Embryonic facial prominence (tissue), 1 donor: ENCODE data around the gene PRR29.
"Not testable (repeated sequence)": the region's sequence is repeated elsewhere in the genome, so short reads cannot be mapped to it uniquely, and the experiment has no call there.

Experiments
- DNase-seq: peaks from one replicate; pipeline ENCODE4 v3.0.0-alpha.2; 2016; ENCODE audit errors: extremely low spot score

The PRR29 gene

DNA sequence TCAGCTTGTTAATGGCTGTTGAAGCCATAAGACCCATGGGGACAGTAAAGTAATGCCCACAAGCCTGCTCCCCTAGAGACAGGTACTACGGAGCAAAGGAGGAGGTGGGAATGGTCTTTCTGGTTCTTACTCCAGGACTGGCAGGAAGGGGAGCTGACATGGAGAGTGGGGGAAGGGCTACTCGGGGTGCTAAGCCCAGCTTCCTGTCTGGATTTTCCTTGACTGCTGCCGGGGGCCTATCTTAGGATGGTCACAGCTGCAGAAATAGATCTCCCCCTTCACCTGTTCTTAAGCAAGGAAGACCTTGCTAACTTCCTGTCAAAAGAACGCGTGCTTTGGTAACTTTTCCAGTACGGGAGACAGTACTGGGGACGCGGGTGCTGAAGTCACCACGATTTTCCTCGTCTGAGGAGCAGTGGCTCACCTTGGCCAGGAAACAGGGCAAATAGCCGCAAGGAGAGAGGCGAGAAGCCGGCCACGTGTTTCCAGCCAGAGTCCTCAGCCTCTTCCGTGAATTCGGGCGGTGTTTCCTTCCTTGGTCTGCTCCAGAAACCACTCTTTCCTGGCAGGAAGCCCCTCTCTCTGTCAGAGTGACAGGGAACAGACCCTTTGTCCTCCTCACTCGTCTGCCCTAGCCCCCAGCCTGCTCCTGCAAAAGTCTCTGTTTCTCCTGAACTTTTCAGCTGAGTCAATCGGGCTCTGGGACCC lies 656 bp upstream of the PRR29 start:
- DNase-seq, result no peak

DNA sequence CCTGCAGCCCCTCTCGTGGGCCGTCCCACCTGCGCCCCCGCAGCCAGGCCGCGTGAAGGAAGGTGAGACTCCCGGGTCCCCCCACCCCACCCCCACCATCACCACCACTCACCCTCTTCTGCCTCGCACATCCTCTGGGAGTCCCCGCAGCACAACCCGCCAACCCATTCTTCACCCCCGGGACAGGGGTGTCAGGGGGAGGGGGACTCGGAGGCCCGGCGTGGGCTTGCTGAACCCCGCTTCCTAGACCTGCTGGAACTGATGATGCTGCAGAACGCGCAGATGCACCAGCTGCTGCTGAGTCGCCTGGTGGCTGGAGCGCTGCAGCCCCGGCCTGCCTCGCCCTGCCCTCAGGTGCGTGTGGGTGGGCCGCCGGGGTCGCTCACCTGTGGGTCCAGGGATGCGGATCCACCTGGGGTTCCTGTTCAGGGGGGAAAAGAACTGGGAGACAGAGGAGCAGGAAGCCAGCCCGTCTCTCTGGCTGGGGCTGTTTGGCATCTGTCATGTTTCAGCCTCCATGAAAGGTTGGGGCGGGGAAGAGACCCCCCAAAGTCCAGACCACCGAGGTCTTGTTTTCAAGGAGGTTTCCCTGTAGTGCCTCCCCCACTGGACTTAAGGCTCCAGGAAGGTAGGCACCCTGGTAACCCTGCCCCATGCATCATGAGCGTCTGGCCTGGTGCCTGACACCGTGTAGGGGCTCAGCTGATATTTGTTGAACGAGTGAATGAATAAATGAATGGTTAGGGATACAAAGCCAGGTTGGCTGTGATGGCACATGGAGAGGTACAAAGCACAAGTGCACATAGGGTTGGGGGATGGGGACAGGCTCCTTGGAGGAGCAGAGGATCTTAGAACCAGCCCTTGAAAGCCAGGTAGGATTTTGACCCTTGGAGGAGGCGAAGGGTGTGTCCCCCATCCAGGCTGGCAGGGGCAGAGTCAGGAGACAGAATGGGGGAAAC lies 849 bp downstream of the PRR29 start:
- DNase-seq, result no peak

DNA sequence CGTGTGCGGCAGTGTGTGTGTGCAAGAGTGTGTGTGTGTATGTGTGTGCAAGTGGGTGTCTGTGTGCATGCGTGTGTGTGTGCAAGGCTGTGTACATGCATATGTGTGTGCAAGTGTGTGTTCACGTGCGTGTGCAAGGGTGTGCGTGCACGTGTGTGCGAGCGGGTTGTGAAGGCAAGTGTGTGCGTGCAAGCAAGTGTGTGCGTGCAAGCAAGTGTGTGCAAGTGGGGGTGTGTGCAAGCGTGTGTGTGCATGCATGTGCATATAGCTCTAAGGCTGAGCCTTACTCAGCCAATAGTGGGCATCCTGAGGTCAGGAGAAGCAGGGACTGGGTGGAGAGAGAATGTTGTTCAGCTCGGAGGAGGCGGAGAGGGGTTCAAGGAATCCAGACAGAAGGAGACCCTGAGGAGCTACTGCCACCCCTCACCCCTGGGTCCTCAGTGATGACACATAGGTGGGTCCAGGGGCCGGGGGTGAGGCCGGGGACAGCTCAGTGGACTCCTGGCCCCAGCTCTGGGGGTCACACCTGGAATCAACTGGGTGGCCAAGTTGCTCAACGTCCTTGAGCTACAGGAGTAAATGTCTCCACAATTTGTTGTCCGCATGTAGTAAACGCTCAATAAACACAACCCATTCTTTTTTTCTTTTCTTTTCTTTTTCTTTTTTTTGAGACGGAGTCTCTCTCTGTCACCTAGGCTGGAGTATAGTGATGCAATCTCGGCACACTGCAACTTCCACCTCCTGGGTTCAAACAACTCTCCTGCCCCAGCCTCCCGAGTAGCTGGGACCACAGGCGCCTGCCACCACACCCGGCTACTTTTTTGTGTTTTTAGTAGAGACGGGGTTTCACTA lies 1.8 kb downstream of the PRR29 start:
- no peak for DNase-seq

DNA sequence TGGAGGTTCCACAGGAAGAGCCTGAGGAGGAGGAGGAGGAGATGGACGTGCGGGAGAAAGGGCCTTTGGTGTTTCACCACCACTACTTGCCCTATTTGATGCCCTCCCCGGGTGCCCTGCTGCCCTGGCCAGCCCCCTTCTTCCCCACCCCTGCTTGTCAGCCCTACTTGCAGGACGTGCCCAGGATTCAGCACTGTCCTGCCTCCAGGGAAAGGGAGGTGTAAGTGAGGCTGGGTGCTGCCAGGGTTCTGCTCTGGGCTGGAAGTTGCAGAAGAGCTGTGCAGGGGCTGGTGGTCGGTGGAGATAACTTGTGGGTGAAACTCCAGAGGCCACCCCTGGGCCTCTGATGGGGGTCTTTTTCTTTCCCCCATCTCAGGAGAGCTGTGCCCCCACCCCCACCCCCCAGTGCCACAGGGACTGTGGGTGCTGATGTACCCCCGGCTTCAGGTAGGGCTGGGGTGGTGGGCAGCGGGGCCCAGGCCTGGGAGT lies 3.0 kb downstream of the PRR29 start:
- DNase-seq, result no peak

DNA sequence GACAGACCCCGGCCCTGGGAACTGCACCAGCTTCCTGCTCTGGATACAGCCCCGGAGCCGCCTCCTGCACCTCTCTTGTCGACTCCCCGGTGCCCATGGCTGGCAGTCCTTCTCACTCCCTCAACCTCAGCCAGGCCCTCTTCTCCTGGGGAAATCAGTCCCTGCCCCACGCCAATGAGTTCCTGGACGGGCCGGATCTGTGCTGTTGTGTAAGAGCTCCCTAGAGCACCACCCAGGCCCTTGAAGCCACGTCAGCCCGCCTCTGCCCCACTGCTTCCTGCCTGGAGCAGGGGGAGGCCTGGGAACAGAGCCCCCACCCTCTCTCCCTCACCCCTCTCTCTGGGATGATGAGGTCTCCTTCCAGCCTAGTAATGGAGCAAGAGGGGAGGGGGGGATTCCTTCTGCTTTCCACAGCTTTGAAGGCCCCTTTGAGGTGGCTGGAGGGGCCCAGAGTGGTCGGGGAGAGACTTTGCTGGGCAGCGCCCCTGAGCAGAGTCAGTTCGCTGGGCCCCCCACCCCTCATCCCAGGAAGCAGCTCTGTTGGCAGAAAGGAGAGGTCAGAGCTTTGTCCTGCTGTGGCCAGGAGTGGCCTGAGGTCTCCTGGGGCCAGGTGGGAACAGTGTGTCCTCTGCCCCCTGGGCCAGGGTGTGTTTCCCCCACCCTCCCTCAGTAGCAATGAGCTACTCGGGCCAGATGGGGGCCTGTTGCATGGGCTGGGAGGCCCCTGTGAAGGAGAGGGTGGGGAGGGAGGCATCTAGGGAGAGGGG lies 3.8 kb downstream of the PRR29 start:
- DNase-seq, result no peak

DNA sequence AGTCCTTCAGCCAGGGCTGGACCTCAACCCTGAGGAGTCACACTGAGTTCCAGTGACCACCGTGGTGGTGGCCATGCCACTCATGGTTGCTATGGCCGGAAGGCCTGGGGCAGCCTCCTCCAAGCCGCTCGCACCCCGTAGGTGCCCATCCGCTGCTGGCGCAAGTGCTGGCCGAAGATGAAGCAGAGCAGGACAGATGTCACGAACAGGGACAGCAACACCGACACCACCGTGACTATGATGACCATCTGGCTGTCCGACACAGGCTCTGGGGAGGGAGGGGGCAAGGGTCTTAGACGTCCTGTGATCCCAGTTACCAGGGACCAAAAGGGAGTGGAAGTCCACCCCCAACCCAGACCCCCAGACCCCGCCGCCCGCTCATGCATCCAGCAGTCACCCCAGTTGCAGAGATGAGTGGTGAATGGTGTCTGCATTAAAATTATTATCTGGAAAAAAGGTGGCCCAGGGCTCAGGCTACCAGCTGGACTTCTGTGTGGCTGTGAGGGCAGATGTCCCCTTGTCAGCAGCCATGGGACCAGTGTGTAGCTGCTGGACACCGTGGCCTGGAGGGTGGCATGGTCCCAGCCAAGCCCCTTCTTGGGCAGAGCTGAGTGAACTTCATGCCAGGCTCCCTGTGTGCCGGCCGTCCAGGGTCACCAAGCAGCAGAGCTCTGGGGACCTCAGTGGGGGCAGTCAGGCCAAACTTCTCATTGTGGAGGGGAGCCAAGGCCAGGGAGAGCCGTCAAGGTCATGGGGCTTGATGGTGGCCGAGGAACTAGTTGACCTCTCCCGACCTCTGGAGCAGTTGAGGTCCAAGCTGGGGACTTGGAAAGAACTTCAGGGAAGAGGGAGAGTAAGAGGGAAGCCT lies 4.7 kb downstream of the PRR29 start:
- DNase-seq, result no peak

DNA sequence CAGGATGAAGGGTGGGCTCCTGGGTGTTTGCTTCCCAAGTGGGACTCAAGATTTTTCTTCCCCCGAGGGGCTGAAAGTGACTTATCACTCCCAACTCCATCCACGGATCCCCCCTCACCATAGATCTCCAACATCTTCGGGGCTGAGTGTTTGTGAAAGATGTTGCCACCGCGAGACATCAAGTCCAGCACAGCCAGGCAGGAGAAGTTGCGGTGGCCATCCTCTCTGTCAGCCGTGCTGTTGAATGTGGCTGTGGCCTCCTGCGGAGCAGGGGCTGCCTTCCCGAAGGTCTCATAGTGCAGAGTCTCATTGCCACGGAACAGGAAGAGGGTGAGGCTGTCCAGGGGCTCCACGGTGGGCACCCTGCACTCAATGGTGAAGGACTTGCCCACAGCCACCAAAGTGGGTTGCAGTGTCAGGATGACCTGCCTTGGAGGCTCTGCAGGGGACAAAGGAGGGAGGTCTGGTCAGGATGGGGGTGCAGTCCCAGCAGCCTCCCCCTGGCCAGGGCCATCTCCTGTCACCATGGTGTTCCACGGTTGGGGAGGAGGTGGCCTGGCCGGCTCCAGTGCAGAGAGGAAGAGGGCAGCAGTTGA lies 5.5 kb downstream of the PRR29 start:
- DNase-seq, result no peak

DNA sequence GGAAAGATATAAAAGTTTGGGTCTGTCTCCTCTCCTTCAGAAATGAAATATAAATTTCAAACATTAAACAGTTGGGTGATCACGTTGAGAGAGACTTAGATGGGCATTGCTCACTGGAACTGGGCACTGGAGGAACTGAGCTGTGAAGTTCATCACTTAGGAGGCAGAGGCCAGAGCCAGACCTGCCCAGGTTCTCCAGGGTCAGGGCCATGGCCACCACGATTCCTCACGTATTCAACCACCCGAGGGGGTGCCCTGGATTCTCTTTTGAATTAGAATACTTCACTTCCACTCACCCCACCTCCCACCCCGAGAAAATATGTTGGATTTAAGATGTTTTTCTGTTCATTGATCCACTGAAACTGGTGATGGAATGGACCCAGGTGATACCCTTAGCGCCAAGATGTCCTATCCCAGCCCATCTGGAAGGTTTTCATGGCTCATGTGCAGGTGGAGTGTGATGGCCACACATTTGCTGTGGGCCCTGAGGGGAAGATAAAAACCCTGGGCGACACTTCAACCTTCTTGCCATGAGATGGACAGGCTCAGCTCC lies 6.1 kb downstream of the PRR29 start:
- DNase-seq, result no peak

DNA sequence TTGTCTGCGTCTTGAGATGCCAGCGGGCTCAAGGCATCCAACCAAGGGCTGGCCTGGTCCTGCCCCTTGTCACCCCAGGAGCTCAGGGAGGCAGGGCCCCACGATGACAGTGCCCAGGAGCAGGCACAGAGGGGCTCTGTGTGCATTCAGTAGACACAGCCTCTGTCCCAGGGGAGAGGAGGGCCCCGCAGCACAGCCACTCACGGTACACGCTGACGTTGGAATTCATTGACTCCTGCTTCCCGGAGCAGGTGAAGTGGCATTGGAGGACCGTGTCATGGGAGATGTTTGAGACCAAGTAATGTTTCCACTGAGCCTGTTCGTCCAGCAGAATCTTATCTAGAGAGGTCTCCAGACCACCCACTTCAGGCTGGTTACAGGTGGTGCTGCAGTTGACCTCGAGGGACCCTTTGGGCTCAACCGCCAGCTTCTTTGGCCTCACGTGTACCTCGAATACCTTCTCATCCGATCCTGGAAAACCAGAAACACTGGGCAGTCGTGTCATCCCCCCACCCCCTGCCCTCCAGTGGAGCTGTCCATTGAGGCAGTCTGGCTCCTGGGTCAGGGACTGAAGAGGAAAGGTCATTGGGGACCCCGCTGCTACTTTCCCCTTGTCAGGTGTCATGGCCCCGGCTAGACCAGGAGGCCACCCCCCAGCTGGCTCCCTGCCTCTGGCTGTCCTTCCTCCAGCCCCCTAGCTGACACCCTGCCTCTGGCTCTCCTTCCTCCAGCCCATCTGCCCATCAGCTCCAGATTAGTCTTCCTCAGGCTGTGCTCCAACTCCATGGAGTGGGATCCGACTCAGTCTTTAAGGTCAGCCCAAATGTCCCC lies 7.0 kb downstream of the PRR29 start:
- DNase-seq, result no peak

DNA sequence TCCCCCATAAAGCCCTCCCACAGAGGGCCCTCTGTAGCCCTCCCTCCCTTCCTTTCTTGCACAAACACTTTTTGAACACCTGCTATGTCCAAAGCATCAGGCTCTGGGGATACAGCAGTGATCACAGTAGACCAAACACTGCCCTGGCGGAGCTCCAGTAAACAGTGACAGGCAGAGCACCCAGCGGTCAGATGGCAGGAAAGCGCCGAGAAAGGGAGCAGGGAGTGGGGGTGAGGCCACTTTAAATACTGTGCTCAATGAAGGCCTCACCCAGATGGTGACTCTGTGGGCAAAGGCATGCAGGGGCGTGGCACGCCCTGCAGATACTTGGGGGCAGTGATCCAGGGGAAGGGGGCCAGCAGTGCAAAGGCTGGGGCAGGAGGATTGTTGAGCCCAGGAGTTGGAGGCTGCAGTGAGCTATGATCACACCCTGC lies 7.6 kb downstream of the PRR29 start:
- DNase-seq, result no peak

DNA sequence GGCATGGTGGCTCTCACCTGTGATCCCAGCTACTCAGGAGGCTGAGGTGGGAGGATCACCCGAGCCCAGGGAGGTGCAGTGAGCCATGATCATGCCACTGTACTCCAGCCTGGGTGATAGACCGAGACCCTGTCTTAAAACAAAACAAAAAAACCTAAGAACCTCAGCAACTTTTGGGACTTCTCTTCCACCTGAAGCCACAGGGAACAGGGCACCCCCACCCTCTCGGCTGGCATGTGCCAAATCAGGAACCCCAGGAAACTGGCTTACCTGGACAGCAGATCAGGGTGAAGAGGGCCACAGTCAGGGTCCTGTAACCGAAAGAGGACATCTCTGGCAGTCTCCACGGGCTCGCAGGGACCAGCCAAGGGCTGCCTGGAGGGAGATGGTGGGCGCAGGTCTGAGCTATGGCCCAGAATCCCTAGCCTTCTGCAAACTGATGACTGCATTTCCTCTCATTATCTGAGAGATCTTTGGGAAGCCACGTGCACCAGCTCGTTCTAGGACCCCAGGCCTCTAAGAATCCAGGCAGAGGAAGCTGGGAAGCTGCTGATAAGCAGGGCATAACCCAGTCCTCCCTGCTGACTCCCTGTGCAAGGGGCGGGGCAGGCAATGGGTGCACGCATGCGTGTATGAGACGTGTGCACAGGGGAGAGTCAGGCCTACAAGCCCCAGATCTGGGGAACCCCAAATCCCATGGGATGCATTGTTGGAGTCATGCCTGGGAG lies 8.4 kb downstream of the PRR29 start:
- no peak for DNase-seq

DNA sequence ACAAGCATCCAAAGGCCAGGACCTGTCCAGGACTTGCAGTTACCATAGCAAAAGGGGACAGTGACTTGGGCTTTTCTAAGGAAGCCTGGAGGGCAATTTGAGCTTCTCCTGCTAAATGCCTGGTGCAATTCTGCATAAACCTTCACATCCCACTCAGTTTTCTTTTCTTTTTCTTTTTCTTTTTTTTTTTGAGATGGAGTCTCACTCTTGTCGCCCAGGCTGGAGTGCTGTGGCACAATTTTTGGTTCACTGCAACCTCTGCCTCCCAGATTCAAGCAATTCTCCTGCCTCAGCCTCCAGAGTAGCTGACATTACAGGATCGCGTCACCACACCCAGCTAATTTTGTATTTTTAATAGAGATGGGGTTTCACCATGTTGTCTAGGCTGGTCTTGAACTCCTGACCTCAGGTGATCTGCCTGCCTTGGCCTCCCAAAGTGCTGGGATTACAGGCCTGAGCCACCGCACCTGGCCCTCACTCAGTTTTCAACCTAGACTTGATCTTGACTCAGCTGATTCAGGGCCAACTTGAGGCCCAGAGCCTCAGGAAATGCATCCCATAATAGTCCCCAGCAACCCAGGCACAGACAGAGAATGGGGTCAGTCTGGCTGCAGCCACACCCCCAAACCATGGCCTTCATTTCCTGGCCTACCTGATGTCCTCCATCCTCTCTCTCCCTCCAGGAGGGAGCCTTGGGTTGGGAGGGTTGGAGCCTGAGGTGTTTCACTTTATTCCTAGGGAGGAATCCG lies 9.1 kb downstream of the PRR29 start:
- DNase-seq, result not testable (repeated sequence)

DNA sequence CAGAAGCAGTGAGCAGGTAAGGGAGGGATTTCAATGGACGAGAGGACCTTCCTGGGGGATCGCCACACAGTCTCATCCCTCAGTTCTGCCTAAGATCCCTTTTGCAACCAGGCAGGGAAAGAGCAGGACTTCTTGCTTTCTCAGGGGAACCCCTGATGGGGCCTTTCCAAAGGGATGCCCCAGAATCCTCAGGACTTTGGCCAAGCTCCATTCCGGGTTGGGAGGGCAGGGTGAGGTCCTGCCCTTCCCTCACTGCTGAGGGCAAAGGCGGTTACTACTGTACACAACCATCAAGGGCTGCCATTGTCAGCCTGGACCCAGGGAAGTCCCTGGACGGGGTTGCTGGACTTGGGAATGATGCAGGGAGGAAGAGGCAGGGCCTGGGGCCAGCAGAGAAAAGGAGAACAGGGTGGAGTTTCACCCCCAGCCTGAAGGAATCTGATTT lies 9.7 kb downstream of the PRR29 start:
- no peak for DNase-seq

DNA sequence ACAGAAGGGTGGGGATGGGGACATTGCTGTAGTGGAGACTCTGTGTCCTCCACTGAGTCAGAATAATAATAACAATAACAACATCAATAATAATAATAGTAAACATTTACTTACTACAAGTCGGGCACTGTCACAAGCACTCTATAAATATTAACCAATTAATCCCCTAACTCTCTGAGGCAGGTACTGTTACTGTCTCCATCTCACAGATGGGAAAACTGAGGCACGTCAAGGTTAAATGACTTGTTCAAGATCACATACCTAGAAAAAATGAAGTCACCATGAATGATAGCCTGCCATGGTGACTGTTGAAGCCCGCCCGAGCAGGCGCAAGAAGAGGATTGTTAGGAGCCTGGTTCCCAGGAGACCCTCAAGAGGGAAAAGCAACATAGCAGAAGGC lies 10.2 kb downstream of the PRR29 start:
- DNase-seq, result no peak

DNA sequence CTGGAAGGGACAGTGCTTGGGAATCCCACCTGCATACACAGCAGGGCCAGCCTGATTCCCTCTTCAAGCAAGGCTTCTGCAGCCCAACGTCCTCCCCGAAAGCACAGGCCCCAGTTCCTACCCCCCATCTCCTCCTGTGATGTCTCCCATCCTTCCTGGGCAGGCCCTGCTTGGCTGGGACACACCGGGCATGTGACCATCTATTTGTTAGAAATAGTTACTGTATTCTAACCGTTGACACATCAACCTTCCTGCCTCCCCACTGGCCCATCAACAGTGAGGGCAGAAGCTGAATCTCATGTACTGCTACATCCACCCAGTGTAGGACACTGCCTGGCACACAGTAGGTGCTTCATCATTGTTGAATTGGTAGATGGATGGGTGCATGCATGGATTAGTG lies 10.7 kb downstream of the PRR29 start:
- no peak for DNase-seq

DNA sequence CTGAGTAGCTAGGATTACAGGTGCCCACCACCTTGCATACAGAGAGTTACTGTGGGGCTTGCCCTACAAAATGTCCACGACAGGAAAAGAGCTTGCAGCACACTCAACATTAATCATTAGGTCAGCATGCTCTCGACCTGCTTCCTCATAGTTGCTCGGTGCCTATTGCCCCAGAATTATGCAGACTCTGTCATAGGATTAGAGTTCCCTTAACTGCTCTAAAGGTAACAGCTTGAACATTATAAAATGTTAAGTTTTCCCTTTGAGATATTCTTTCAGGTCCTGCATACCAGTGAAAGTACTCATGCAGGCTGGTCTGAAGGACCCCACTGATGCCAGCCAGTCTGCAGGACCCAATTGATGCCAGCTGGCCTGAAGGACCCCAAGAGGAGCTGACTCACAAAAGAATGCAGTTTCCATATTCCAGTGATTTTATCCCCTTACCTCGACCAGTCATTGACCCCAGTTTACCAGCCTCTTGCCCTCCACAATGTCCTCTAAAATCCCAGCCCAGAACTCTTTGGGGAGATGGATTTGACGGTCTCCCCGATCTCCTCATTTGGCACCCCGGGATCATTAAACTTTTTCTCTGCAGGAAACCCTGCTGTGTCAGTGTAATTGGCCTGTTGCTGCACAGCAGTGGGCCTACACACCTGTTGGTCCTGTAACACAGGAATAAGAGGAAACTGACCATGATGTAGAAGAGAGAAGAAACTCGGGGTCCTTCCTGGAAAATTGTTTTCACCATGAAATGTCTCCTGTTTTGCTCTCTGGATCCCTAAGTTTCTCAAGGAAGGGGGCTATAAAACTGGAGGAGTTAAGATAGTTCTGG lies 11.6 kb downstream of the PRR29 start:
- no peak for DNase-seq
